ENCODE measurements around the gene TTLL5.
"Not testable (repeated sequence)": the region's sequence is repeated elsewhere in the genome, so short reads cannot be mapped to it uniquely, and the experiment has no call there.

TTLL5 gene

GRCh38 chr14:75650253-75651058, 10.6 kb upstream of the TTLL5 start:
- no peak for DNase-seq (ENCODE audit: low read depth)

GRCh38 chr14:75653563-75653962, 7.5 kb upstream of the TTLL5 start:
- DNase-seq (ENCODE audit: low read depth): no peak

- DNase-seq (ENCODE audit: low read depth): peak; percentile 74
These were observed 6.8 kb upstream of the TTLL5 start for GRCh38 chr14:75654127-75654732.

- no peak for DNase-seq (ENCODE audit: low read depth)
These were observed 5.8 kb upstream of the TTLL5 start for GRCh38 chr14:75655235-75655634.

- no peak for DNase-seq (ENCODE audit: low read depth)
These were observed 3.7 kb upstream of the TTLL5 start for GRCh38 chr14:75657331-75657730.

GRCh38 chr14:75658957-75659356, 2.1 kb upstream of the TTLL5 start:
- DNase-seq (ENCODE audit: low read depth): no peak

GRCh38 chr14:75660238-75660629, 812 bp upstream of the TTLL5 start:
- no peak for DNase-seq (ENCODE audit: low read depth)

DNA sequence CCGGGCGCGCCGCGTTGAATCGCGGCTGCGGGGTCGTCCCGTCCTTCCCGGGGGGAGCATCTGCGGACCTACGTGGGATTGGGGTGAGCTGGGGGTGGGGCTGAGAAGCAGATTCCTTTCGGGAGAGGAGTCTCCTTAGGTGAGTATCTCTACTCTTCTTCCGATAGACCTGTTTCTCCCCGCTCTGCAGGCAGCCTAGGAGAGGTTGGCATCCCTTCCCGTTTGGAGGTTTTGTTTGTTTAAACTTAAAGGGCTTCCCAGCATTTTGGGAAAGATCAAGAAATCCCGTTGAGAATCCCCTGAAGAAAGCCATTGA, 411 bp downstream of the TTLL5 start:
- no peak for DNase-seq (ENCODE audit: low read depth)

DNA sequence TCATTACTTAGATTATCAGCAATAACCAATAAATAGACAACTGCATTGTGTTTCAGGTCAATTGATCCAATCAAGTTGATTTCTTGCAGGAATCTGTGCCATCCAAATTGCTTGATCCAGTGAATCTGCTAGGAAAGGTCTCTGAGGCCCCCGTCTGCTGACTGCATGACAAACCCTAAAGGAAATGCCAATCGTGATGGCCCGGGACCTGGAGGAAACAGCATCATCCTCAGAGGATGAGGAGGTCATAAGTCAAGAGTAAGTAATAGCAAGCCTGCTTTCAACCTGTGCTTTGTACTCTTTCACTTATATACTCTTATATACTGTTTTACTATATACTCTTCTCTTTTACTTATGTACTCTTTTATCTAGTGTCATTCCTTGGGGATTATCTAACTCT, 1.9 kb downstream of the TTLL5 start:
- DNase-seq (ENCODE audit: low read depth): no peak

- no peak for DNase-seq (ENCODE audit: low read depth)
These were observed 6.2 kb downstream of the TTLL5 start for GRCh38 chr14:75667099-75667765.

GRCh38 chr14:75672605-75673192, 11.7 kb downstream of the TTLL5 start:
- no peak for DNase-seq (ENCODE audit: low read depth)

- no peak for DNase-seq (ENCODE audit: low read depth)
These were observed 12.4 kb downstream of the TTLL5 start for GRCh38 chr14:75673345-75674035.

DNA sequence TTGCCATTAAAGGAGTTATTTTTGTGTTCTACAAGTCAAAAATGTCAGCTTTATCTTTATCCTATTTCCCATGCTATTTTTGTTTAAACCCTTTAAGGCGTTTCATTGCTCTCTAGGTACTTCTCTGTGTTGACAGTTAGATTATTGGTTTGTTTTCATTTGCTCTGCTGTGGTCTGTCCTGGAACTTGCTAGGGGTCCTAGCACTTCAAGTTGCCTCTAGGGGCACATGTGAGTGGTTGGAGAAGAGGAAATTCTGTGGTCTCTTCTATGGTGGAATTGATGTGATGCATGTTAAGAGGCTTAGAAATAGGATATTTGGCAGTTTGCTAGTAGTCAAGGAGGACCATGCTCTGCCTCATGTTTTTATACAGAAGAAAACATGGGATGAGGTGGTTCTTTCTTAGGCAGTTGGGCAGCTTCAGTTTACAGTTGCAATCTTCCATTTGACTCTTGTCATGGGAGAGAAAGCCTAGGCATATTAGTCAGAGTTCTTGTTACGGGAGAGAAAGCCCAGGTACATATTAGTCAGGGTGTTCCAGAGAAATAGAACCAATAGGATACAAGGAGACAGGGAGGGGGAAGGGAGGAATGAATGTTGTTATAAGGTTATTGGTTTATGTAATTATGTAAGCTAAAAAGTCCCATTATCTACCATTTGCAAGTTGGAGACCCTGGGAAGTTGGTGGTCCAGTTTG, 14.4 kb downstream of the TTLL5 start:
- no peak for DNase-seq (ENCODE audit: low read depth)

DNA sequence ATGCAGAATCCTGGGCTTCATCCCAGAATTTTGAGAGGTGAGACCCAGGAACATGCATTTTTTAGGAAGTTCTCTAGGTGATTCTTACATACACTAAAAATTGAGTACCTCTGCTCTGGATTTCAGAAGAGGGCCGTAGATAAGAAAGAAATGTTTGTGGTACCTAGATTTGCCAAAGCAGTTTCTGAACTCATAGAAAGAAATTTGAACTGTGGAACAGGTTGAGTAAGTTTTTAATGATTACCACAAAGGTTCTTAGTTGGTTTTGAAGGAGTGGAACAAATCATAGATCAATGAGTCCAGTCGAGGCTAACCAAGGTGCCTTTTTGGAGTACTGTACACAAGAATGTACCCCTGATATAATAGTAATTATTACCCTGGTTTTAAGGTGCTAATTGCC, 24.9 kb downstream of the TTLL5 start:
- DNase-seq (ENCODE audit: low read depth): no peak

DNA sequence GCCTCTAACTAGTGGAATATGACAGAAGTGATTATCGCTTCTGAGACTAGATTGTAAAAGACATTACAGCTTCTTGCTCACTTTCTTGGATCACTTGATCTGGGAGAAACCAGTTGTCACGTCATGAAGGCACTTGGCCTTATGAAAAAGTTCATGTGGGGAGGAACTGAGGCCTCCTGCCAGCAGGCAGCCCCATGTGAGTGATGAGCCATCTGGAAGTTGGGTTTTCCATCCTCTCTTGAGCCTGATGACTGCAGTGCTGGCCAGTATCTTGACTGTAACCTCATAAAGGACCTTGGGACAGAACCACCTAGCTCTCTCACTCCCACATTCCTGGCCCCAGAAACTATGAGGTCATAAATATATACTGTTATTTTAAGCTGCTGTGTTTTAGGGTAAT, 28.0 kb downstream of the TTLL5 start:
- no peak for DNase-seq (ENCODE audit: low read depth)

- DNase-seq (ENCODE audit: low read depth): no peak
These were observed 29.0 kb downstream of the TTLL5 start for GRCh38 chr14:75690010-75690409.

GRCh38 chr14:75695025-75695424, 34.0 kb downstream of the TTLL5 start:
- DNase-seq (ENCODE audit: low read depth): not testable (repeated sequence)

GRCh38 chr14:75697386-75697785, 36.3 kb downstream of the TTLL5 start:
- no peak for DNase-seq (ENCODE audit: low read depth)

- no peak for DNase-seq (ENCODE audit: low read depth)
These were observed 36.9 kb downstream of the TTLL5 start for GRCh38 chr14:75697918-75698317.

DNA sequence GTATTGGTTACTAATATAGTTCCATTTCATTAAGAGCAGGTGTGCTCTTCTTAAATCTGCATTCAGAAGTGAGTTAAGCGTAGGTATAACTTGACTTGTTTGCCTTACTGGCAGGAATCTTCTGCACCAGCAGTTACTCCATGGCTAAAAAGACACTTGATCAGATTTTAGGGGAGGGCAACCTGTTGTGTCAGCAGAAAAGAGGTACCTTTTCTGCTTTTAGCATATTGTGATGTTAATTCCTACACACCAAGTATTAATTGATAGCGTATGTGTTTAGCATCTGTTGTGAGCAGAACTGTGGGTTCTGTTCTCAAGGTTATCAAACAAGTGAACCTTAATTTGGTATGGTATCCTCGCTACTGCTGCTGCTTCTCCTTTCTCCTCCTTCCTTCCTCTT, 38.3 kb downstream of the TTLL5 start:
- DNase-seq (ENCODE audit: low read depth): no peak

DNA sequence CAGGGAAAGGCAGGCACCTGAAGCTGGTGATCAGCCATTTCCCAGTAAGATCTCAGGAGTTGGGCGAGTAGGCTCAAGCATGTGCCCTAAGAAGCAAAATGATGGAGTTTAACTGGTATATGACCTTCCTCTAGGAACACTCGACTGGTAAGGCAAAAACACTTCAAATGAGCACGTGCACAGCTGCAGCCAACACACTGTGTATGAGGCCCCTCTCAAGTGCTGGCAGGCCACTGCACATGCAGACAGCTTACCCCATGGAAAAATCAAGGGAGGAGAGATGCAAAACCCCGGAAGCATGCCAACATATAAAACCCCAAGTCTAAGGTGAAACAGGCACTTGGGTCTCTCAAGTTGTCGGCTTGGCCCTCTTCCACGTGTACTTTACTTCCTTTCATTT, 39.2 kb downstream of the TTLL5 start:
- DNase-seq (ENCODE audit: low read depth): no peak

DNA sequence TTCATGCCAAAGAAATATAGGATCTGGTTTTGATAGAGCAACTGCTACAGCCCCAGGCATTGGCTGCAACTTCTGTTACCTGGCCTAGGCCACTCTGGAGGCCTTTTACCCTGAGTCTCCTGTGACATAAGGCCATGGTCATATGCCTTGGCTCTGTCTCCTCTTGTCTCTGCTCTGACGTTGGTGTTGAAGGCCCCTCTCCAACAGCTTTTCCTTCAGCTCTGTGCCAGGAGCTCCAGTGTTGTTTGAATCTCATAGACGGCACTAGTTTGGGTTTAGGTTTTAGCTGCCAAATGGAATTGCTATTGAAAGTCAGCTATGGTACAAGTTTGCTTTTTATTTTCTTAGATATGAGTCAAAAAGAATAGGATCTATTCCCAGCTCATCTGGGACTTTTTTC, 41.1 kb downstream of the TTLL5 start:
- no peak for DNase-seq (ENCODE audit: low read depth)
